Uterus (tissue), 4 donors: ENCODE measurements around the gene S100A7. TPM values are rescaled to one million over a fixed set of nuclear protein-coding genes. Genes with fewer than 3 reads are reported as not detected.

ENCODE experiments used
- DNase-seq, 2 donors: peaks; one replicate each; pipeline ENCODE4 v3.0.0-alpha.2; 2019 to 2020
- H3K27ac ChIP-seq, 2 donors: fragments of 200-600 bp; sonication (generic); 1 replicate in 1 of 2; 2 replicates in 1 of 2; pipeline ENCODE4 v1.5.1; 2016 to 2018
- H3K27me3 ChIP-seq, 2 donors: fragments of 200-600 bp; sonication (generic); one replicate each; pipeline ENCODE4 v1.5.1; 2018 to 2019; ENCODE audit warnings: control low read depth in 1 of 2
- H3K36me3 ChIP-seq, 2 donors: fragments of 200-600 bp; sonication (generic); one replicate each; pipeline ENCODE4 v1.5.1; 2019; ENCODE audit warnings: control low read depth in 1 of 2
- H3K4me1 ChIP-seq, 2 donors: fragments of 200-600 bp; sonication (generic); one replicate each; pipeline ENCODE4 v1.5.1; 2018 to 2019; ENCODE audit warnings: control low read depth in 1 of 2
- H3K4me3 ChIP-seq, 2 donors: fragments of 200-600 bp; sonication (generic); 1 replicate in 1 of 2; 2 replicates in 1 of 2; pipeline ENCODE4 v1.5.1; 2018 to 2019; ENCODE audit warnings: mild to moderate bottlenecking in 1 of 2
- H3K9me3 ChIP-seq, 2 donors: fragments of 200-600 bp; sonication (generic); one replicate each; pipeline ENCODE4 v1.5.1; 2019; ENCODE audit warnings: control low read depth in 1 of 2
- POLR2A ChIP-seq, 2 donors: fragments of 450-650 bp; IDR thresholded peaks; one replicate each; pipeline ENCODE4 v1.6.1; 2016; ENCODE audit warnings: antibody characterized with exemption in 2 of 2, mild to moderate bottlenecking in 1 of 2, moderate library complexity in 1 of 2
- intact Hi-C: fragments of 100-400 bp; cut with DNase I; formaldehyde crosslinking; loops from one replicate; pipeline ENCODE4 v1.15.1; 2023; ENCODE audit warnings: low total_unique reads
- total RNA-seq, 4 donors: library from RNA; depleted of rRNA in 3 of 4; stranded (reverse); fragments of >200 nt in 3 of 4; gene quantifications; one replicate each; pipeline versions ENCODE4 v1.1.0 to v1.2.4, GENCODE V29; 2014 to 2023
- TF ChIP-seq, protein P1 (sequence below), 4 experiments: fragments of 200-600 bp in 2 of 4; fragments of 450-650 bp in 2 of 4; sonication (generic) in 2 of 4; IDR thresholded peaks; one replicate each; pipeline ENCODE4 v1.5.1; 2016 to 2019; ENCODE audit warnings: antibody characterized with exemption in 4 of 4, mild to moderate bottlenecking in 2 of 4, moderate library complexity in 1 of 4
- donor health status: DM: yes; HTN: yes; CAD: no.

The S100A7 gene
- total RNA-seq, 4 donors from 2014 or later: 3.5 TPM; not detected in 3

GRCh38 chr1:153444078-153444477 is 16.4 kb downstream of the S100A7 start:
- intact Hi-C loops: no loop called here
- no peak for DNase-seq

GRCh38 chr1:153443486-153443885 is 17.0 kb downstream of the S100A7 start:
- no peaks in the 10 kb centered on the region for H3K27me3 ChIP-seq
- intact Hi-C loops: no loop called here
- H3K4me1 ChIP-seq: no peaks in the 10 kb centered on the region
- H3K36me3 ChIP-seq: no peaks in the 10 kb centered on the region
- no peaks in the 10 kb centered on the region for H3K9me3 ChIP-seq
- no peak for TF ChIP-seq POLR2A (IDR thresholded peaks at IDR 0.05)
- TF ChIP-seq, protein P1, sequence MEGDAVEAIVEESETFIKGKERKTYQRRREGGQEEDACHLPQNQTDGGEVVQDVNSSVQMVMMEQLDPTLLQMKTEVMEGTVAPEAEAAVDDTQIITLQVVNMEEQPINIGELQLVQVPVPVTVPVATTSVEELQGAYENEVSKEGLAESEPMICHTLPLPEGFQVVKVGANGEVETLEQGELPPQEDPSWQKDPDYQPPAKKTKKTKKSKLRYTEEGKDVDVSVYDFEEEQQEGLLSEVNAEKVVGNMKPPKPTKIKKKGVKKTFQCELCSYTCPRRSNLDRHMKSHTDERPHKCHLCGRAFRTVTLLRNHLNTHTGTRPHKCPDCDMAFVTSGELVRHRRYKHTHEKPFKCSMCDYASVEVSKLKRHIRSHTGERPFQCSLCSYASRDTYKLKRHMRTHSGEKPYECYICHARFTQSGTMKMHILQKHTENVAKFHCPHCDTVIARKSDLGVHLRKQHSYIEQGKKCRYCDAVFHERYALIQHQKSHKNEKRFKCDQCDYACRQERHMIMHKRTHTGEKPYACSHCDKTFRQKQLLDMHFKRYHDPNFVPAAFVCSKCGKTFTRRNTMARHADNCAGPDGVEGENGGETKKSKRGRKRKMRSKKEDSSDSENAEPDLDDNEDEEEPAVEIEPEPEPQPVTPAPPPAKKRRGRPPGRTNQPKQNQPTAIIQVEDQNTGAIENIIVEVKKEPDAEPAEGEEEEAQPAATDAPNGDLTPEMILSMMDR (IDR thresholded peaks at IDR 0.05): no peak
- H3K4me3 ChIP-seq: no peak overlapping the region
- no peak overlapping the region for H3K27ac ChIP-seq
- DNase-seq: no peak

More at GRCh38 chr1:153444078-153444477, 16.4 kb downstream of the S100A7 start:
- Histone ChIP-seq H3K9me3 (no peaks in the 10 kb centered on the region), H3K4me3 (no peak overlapping the region), H3K4me1 (no peaks in the 10 kb centered on the region), H3K36me3 (no peaks in the 10 kb centered on the region), H3K27me3 (no peaks in the 10 kb centered on the region), H3K27ac (no peak overlapping the region)
- no peak for TF ChIP-seq POLR2A (IDR thresholded peaks at IDR 0.05)
- TF ChIP-seq, protein P1 (IDR thresholded peaks at IDR 0.05): no peak

DNA sequence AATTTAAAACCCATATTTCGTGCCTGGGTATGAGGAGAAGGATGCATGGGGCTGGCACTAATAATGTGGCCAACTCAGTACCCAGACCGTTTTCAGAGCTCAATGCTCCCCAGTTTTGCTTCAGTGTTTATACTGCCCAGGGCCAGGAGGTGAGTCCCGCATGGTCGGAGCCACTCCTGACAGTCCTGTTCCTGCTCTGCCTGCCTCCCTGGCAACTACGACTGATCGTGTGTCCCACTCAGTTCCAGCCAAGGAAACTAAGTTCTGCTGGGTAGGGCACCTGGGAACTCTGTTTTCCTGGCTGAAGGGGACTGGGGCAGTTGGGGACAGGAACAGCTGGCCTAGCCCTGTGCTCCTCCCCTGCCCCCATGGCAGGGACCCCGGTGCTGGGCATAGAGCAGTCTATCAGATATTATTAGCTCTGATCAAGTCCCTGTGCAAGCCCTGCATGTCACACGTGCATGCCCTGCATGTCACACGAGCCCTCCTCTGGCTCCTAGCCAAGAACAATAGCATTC is 19.2 kb downstream of the S100A7 start:
- no peaks in the 10 kb centered on the region for H3K36me3 ChIP-seq
- no peak overlapping the region for H3K4me3 ChIP-seq
- H3K4me1 ChIP-seq: no peaks in the 10 kb centered on the region
- DNase-seq: no peak
- no peaks in the 10 kb centered on the region for H3K27me3 ChIP-seq
- no peak for TF ChIP-seq POLR2A (IDR thresholded peaks at IDR 0.05)
- TF ChIP-seq, protein P1 (IDR thresholded peaks at IDR 0.05): no peak
- intact Hi-C loops: no loop called here
- no peaks in the 10 kb centered on the region for H3K9me3 ChIP-seq
- no peak overlapping the region for H3K27ac ChIP-seq

DNA sequence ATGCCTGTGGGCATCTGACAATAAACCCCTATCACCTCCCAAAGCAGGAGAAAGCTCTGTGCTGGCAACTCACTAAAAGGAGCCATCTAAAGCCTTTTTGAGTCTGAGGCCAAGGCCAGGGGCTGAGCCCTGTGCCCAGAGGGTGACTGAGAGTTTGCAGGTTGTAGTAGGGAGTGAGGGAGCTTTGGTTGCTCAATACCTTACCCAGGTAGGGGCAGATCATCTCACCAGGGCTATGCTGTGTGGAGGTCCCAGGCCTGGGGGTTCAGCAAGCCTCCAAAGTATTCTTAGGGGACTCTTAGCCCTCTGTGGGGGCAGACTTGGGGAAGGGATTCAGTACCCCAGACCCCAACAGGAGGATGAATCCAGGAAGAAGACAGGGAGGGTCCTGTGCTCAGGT is 21.2 kb downstream of the S100A7 start:
- intact Hi-C loops: no loop called here
- no peaks in the 10 kb centered on the region for H3K36me3 ChIP-seq
- DNase-seq: no peak
- no peaks in the 10 kb centered on the region for H3K4me1 ChIP-seq
- H3K4me3 ChIP-seq: no peak overlapping the region
- no peaks in the 10 kb centered on the region for H3K9me3 ChIP-seq
- TF ChIP-seq, protein P1 (IDR thresholded peaks at IDR 0.05): no peak
- no peak for TF ChIP-seq POLR2A (IDR thresholded peaks at IDR 0.05)
- H3K27me3 ChIP-seq: no peaks in the 10 kb centered on the region
- H3K27ac ChIP-seq: no peak overlapping the region

GRCh38 chr1:153438599-153438998 is 21.9 kb downstream of the S100A7 start:
- H3K4me1 ChIP-seq: no peaks in the 10 kb centered on the region
- H3K9me3 ChIP-seq: no peaks in the 10 kb centered on the region
- no peak for DNase-seq
- H3K27me3 ChIP-seq: no peaks in the 10 kb centered on the region
- no peak overlapping the region for H3K27ac ChIP-seq
- intact Hi-C loops: no loop called here
- no peaks in the 10 kb centered on the region for H3K36me3 ChIP-seq
- H3K4me3 ChIP-seq: no peak overlapping the region
- TF ChIP-seq POLR2A (IDR thresholded peaks at IDR 0.05): no peak
- TF ChIP-seq, protein P1 (IDR thresholded peaks at IDR 0.05): no peak
